ENCODE results near the gene PIGM. TPM values are rescaled to one million over a fixed set of nuclear protein-coding genes. Genes with fewer than 3 reads are reported as not detected.

The PIGM gene
- total RNA-seq, 1 donor from 2014 or later: 5.9 TPM

DNA sequence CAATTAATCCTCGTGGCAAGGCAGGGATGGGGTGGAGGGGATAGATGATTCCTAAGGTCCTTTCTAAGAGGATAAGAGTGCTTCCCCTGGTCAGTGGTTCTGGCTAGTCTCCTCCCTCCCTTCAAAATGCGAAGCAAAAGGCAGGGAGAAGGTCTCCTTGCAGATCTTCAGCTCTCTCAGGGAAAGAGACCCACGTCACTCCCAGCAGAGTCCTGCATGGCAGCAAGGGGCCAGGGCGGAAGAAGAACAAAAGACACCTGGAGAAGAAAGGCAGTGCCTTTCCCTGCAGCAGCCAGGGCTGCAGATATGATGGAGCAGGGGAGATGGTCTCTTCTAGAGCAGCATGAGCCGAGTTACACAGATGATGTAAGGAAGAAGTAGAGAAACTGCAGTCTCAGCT, 48.1 kb downstream of the PIGM start:
- no peak for DNase-seq
- Mint-ChIP-seq H3K27me3 (ENCODE audit: unreplicated experiment) (peaks cover 2% of the 10 kb centered on the region), H3K36me3 (ENCODE audit: unreplicated experiment) (peaks cover 13% of the 10 kb centered on the region), H3K9me3 (ENCODE audit: unreplicated experiment) (peaks cover 8% of the 10 kb centered on the region), H3K4me3 (ENCODE audit: unreplicated experiment) (no peak overlapping the region), H3K27ac (ENCODE audit: unreplicated experiment) (no peak overlapping the region), H3K4me1 (ENCODE audit: low read depth, unreplicated experiment) (peaks cover 6% of the 10 kb centered on the region)
- TF ChIP-seq, protein P1, sequence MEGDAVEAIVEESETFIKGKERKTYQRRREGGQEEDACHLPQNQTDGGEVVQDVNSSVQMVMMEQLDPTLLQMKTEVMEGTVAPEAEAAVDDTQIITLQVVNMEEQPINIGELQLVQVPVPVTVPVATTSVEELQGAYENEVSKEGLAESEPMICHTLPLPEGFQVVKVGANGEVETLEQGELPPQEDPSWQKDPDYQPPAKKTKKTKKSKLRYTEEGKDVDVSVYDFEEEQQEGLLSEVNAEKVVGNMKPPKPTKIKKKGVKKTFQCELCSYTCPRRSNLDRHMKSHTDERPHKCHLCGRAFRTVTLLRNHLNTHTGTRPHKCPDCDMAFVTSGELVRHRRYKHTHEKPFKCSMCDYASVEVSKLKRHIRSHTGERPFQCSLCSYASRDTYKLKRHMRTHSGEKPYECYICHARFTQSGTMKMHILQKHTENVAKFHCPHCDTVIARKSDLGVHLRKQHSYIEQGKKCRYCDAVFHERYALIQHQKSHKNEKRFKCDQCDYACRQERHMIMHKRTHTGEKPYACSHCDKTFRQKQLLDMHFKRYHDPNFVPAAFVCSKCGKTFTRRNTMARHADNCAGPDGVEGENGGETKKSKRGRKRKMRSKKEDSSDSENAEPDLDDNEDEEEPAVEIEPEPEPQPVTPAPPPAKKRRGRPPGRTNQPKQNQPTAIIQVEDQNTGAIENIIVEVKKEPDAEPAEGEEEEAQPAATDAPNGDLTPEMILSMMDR (IDR thresholded peaks at IDR 0.05; ENCODE audit: partially characterized antibody, unreplicated experiment): no peak

DNA sequence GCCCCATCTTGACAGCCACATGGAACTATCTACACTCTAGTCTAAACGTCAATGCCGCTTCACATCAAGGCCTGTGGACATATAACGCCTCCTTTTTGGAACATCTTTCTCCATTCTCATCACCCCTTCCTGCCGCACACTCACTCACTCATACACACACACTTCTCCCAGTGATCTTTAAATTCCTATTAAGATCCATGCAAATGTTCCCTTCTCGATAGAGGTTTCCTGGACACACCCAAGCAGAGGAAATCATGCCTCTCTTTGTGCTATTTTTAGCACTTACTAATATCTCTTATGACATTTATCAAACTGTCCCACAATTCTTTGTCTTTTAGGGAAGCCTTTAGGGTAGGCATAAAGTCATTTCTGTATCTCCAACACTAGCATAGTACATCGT, 49.5 kb downstream of the PIGM start:
- Mint-ChIP-seq H3K4me3 (ENCODE audit: unreplicated experiment) (no peak overlapping the region), H3K27ac (ENCODE audit: unreplicated experiment) (no peak overlapping the region), H3K36me3 (ENCODE audit: unreplicated experiment) (peaks cover 13% of the 10 kb centered on the region), H3K27me3 (ENCODE audit: unreplicated experiment) (peaks cover 2% of the 10 kb centered on the region), H3K9me3 (ENCODE audit: unreplicated experiment) (peaks cover 8% of the 10 kb centered on the region), H3K4me1 (ENCODE audit: low read depth, unreplicated experiment) (peaks cover 6% of the 10 kb centered on the region)
- TF ChIP-seq, protein P1 (IDR thresholded peaks at IDR 0.05; ENCODE audit: partially characterized antibody, unreplicated experiment): no peak
- no peak for DNase-seq

DNA sequence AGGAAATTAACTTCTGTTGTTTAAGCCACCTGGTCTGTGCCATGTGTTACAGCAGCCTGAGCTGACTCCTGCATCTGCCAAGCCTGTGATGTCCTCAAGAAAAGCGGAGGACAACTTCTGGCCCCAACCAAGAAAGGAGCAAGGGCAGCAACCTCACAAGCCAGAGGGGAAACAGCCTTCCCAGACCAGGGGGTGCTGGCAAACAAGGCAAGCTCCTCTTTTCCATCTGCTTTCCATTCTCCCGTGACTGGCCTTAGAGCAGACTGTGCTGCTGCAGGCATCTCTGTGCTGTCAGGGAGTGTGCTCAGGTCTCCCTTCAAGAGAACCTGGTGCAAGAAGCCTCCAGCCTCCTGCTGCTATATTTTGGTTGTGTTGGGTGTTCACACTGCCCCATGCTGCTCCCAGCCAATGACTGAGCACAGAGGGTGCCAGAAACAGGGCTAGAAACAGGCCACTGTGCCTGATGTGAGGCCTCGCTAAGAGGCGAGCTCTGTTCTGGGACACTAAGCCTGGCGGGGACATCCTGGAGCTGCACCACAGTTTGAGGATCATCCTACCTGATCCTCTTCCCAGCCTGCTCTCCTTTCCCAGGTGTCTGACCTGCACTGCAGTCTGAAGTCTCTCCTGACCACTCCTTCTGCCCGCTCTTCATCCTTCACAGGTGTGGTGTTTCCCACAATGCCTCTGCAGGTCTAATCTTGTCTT, 50.3 kb downstream of the PIGM start:
- Mint-ChIP-seq H3K4me1 (ENCODE audit: low read depth, unreplicated experiment) (peaks cover 6% of the 10 kb centered on the region), H3K36me3 (ENCODE audit: unreplicated experiment) (peaks cover 13% of the 10 kb centered on the region), H3K4me3 (ENCODE audit: unreplicated experiment) (no peak overlapping the region), H3K9me3 (ENCODE audit: unreplicated experiment) (peaks cover 8% of the 10 kb centered on the region), H3K27ac (ENCODE audit: unreplicated experiment) (no peak overlapping the region), H3K27me3 (ENCODE audit: unreplicated experiment) (peaks cover 2% of the 10 kb centered on the region)
- TF ChIP-seq, protein P1 (IDR thresholded peaks at IDR 0.05; ENCODE audit: partially characterized antibody, unreplicated experiment): no peak
- no peak for DNase-seq

DNA sequence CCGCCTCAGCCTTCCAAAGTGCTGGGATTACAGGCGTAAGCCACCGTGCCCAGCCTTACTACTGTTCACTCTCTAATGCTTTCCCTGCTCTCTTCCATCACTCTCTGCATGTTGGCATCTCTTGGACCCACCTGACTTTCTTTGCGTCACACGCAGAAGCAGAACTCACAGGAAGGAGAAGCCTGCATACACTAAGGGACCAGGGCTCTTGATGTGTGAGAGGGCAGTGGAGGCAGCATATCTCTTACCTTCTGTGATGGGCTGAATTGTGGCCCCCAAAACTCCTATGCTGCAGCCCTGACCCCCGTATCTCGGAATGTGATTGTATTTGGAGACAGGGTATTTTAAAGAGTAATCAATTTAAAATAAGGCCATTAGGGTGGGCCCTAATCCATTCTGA, 51.0 kb downstream of the PIGM start:
- TF ChIP-seq, protein P1 (IDR thresholded peaks at IDR 0.05; ENCODE audit: partially characterized antibody, unreplicated experiment): no peak
- H3K27ac Mint-ChIP-seq (ENCODE audit: unreplicated experiment): no peak overlapping the region
- peaks cover 2% of the 10 kb centered on the region for H3K27me3 Mint-ChIP-seq (ENCODE audit: unreplicated experiment)
- H3K4me1 Mint-ChIP-seq (ENCODE audit: low read depth, unreplicated experiment): peaks cover 6% of the 10 kb centered on the region
- peaks cover 8% of the 10 kb centered on the region for H3K9me3 Mint-ChIP-seq (ENCODE audit: unreplicated experiment)
- no peak overlapping the region for H3K4me3 Mint-ChIP-seq (ENCODE audit: unreplicated experiment)
- H3K36me3 Mint-ChIP-seq (ENCODE audit: unreplicated experiment): peaks cover 13% of the 10 kb centered on the region
- DNase-seq: no peak

DNA sequence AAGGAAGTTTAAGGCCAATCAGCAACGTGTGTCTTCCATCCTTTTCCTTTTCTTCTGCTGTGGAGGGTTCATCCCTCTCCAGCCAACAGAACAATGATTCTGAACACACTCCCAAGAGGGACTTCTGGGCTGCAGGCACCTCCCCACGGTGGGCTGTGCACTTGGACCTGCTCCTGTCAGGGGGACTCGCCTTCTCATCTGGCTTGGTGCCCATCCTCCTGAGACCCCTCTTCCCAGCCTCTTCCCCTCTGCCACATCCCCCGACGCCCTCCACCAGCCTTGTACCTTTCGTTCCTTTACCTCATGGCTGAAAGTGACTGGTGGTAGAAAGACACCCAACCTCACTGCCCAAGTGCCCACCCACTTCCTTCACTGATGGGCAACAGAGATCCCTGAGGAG, 51.7 kb downstream of the PIGM start:
- Mint-ChIP-seq H3K4me1 (ENCODE audit: low read depth, unreplicated experiment) (peaks cover 6% of the 10 kb centered on the region), H3K27me3 (ENCODE audit: unreplicated experiment) (peaks cover 2% of the 10 kb centered on the region), H3K36me3 (ENCODE audit: unreplicated experiment) (peaks cover 13% of the 10 kb centered on the region), H3K27ac (ENCODE audit: unreplicated experiment) (no peak overlapping the region), H3K4me3 (ENCODE audit: unreplicated experiment) (no peak overlapping the region), H3K9me3 (ENCODE audit: unreplicated experiment) (peaks cover 8% of the 10 kb centered on the region)
- no peak for DNase-seq
- TF ChIP-seq, protein P1 (IDR thresholded peaks at IDR 0.05; ENCODE audit: partially characterized antibody, unreplicated experiment): no peak

Measured in glutamatergic neuron (in vitro differentiated cells).